H1 (cell line): ENCODE results near the gene SYCE3. TPM values are rescaled to one million over a fixed set of nuclear protein-coding genes. Genes with fewer than 3 reads are reported as not detected.
A peak's percentile ranks its signal among the peaks of the same experiment; 100 is the strongest.

ENCODE experiments used
- CTCF ChIA-PET: fragments of 300-600 bp; sonication (Branson Sonifier 250); formaldehyde crosslinking; loops from one replicate; lab custom pipeline; 2021; ENCODE audit not compliant: partially characterized antibody; lab: Charles Lee
- POLR2A ChIA-PET: fragments of 300-600 bp; sonication (Branson Sonifier 250); formaldehyde crosslinking; loops from one replicate; lab custom pipeline; 2021; ENCODE audit warnings: inconsistent platforms; ENCODE audit not compliant: partially characterized antibody; lab: Charles Lee
- DNase-seq, 2 experiments: peaks; one replicate each; pipeline versions ENCODE4 v3.0.0 to v3.0.0-alpha.2; 2010 to 2022; ENCODE audit warnings: low spot score in 2 of 2, low read depth in 1 of 2, mixed read lengths in 1 of 2
- FAIRE-seq: peaks from 2 replicates; lab custom pipeline; 2011; peaks lifted over from hg19 to GRCh38; lab: Jason Lieb, UNC
- H2AFZ ChIP-seq: 2 replicates; pipeline ENCODE4 v1.8.1; 2012; ENCODE audit warnings: low read length, inconsistent platforms
- H2AK5ac ChIP-seq: 2 replicates; pipeline ENCODE4 v1.6.1; 2013; ENCODE audit warnings: low read depth, low read length
- H2BK120ac ChIP-seq: replicated peaks from 2 replicates; pipeline ENCODE3; 2013; ENCODE audit warnings: low read depth, low read length, inconsistent platforms
- H2BK12ac ChIP-seq: 2 replicates; pipeline ENCODE4 v1.6.1; 2013; ENCODE audit warnings: low read depth, low read length
- H2BK15ac ChIP-seq: 2 replicates; pipeline ENCODE4 v1.6.1; 2013; ENCODE audit warnings: low read length
- H2BK20ac ChIP-seq: 2 replicates; pipeline ENCODE4 v1.6.1; 2013; ENCODE audit warnings: low read length
- H2BK5ac ChIP-seq: 2 replicates; pipeline ENCODE4 v1.6.1; 2013; ENCODE audit warnings: low read depth, low read length
- H3K14ac ChIP-seq: 2 replicates; pipeline ENCODE4 v1.6.1; 2013; ENCODE audit warnings: inconsistent platforms; ENCODE audit not compliant: insufficient read length
- H3K18ac ChIP-seq: 2 replicates; pipeline ENCODE4 v1.6.1; 2013; ENCODE audit warnings: low read length; ENCODE audit errors: extremely low read depth
- H3K23ac ChIP-seq: 2 replicates; pipeline ENCODE4 v1.6.1; 2013; ENCODE audit warnings: inconsistent platforms; ENCODE audit not compliant: insufficient read length
- H3K23me2 ChIP-seq: 2 replicates; pipeline ENCODE4 v1.6.1; 2013; ENCODE audit warnings: low read depth, low read length
- H3K27ac ChIP-seq: 2 replicates; pipeline ENCODE4 v1.6.1; 2011; ENCODE audit warnings: low read depth, low read length, inconsistent platforms
- H3K27me3 ChIP-seq, 4 experiments: replicated peaks in 1 of 4; 1 replicate in 1 of 4; 2 replicates in 3 of 4; pipeline versions ENCODE4 v1.6.1 to v1.8.1; 2011 to 2013; ENCODE audit warnings: low read length in 3 of 4, mild to moderate bottlenecking in 3 of 4, inconsistent platforms in 2 of 4, mixed read lengths in 2 of 4, moderate library complexity in 1 of 4; ENCODE audit not compliant: control insufficient read depth in 3 of 4, insufficient read depth in 3 of 4; ENCODE audit errors: extremely low read depth in 1 of 4
- H3K36me3 ChIP-seq, 4 experiments: 2 replicates each; pipeline versions ENCODE4 v1.6.1 to v1.8.1; 2011 to 2013; ENCODE audit warnings: mild to moderate bottlenecking in 4 of 4, low read length in 3 of 4, moderate library complexity in 2 of 4, control low read depth in 1 of 4, inconsistent platforms in 1 of 4; ENCODE audit not compliant: insufficient read depth in 4 of 4, control insufficient read depth in 2 of 4
- H3K4ac ChIP-seq: replicated peaks from 2 replicates; pipeline ENCODE3; 2013; ENCODE audit warnings: low read length, low read depth, mixed read lengths, inconsistent platforms; ENCODE audit not compliant: insufficient read length
- H3K4me1 ChIP-seq, 4 experiments: replicated peaks in 1 of 4; 1 replicate in 1 of 4; 2 replicates in 3 of 4; pipeline versions ENCODE4 v1.6.1 to v1.8.1; 2011 to 2013; ENCODE audit warnings: low read length in 3 of 4, inconsistent platforms in 2 of 4, mixed read lengths in 1 of 4; ENCODE audit not compliant: insufficient read depth in 4 of 4, control insufficient read depth in 3 of 4
- H3K4me2 ChIP-seq, 2 experiments: 2 replicates each; pipeline versions ENCODE4 v1.6.1 to v1.8.1; 2011 to 2013; ENCODE audit warnings: low read depth in 2 of 2, low read length in 2 of 2, control low read depth in 1 of 2, inconsistent platforms in 1 of 2, mild to moderate bottlenecking in 1 of 2; ENCODE audit not compliant: insufficient read depth in 1 of 2
- H3K4me3 ChIP-seq, 4 experiments: fragments of 200-600, 300-600 bp in 1 of 4; sonication (generic), shearing (Covaris generic), sonication (Bioruptor Twin) in 1 of 4; 2 replicates each; pipeline versions ENCODE4 v1.5.1 to v1.8.1; 2011 to 2016; ENCODE audit warnings: low read length in 4 of 4, low read depth in 3 of 4, control low read depth in 2 of 4, inconsistent platforms in 2 of 4, mild to moderate bottlenecking in 2 of 4, mixed read lengths in 1 of 4, moderate library complexity in 1 of 4; ENCODE audit not compliant: insufficient read depth in 2 of 4; ENCODE audit errors: extremely low read depth in 1 of 4
- H3K56ac ChIP-seq: replicated peaks from 2 replicates; pipeline ENCODE3; 2013; ENCODE audit warnings: low read depth, mild to moderate bottlenecking, mixed read lengths, low read length, inconsistent platforms; ENCODE audit not compliant: insufficient read length
- H3K79me1 ChIP-seq: 2 replicates; pipeline ENCODE4 v1.6.1; 2013; ENCODE audit warnings: low read depth, low read length, control low read depth
- H3K79me2 ChIP-seq, 2 experiments: 2 replicates each; pipeline versions ENCODE4 v1.6.1 to v1.8.1; 2012 to 2013; ENCODE audit warnings: low read length in 2 of 2, mild to moderate bottlenecking in 2 of 2, inconsistent platforms in 1 of 2; ENCODE audit not compliant: insufficient read depth in 2 of 2, control insufficient read depth in 1 of 2
- H3K9ac ChIP-seq, 4 experiments: replicated peaks in 1 of 4; 1 replicate in 1 of 4; 2 replicates in 3 of 4; pipeline versions ENCODE4 v1.6.1 to v1.8.1; 2011 to 2013; ENCODE audit warnings: low read depth in 3 of 4, low read length in 3 of 4, control low read depth in 2 of 4, mild to moderate bottlenecking in 2 of 4, moderate library complexity in 2 of 4, inconsistent platforms in 1 of 4; ENCODE audit errors: extremely low read depth in 1 of 4
- H3K9me3 ChIP-seq, 2 experiments: 2 replicates each; pipeline versions ENCODE4 v1.6.1 to v1.8.1; 2012 to 2013; ENCODE audit warnings: mild to moderate bottlenecking in 2 of 2, moderate library complexity in 2 of 2, control low read depth in 1 of 2, inconsistent platforms in 1 of 2, low read depth in 1 of 2, low read length in 1 of 2, mixed read lengths in 1 of 2; ENCODE audit not compliant: insufficient read depth in 2 of 2
- H4K20me1 ChIP-seq, 2 experiments: replicated peaks in 1 of 2; 2 replicates each; pipeline versions ENCODE3 to v1.8.1; 2011 to 2013; ENCODE audit warnings: inconsistent platforms in 2 of 2, low read length in 2 of 2, mild to moderate bottlenecking in 1 of 2; ENCODE audit not compliant: insufficient read depth in 2 of 2, control insufficient read depth in 1 of 2
- H4K5ac ChIP-seq: 2 replicates; pipeline ENCODE4 v1.6.1; 2013; ENCODE audit warnings: low read length, low read depth, mixed read lengths, inconsistent platforms; ENCODE audit not compliant: insufficient read length
- H4K8ac ChIP-seq: 2 replicates; pipeline ENCODE4 v1.8.0; 2013; ENCODE audit warnings: mild to moderate bottlenecking, moderate library complexity, low read length, inconsistent platforms; ENCODE audit not compliant: insufficient read depth; ENCODE audit errors: extremely low read depth
- H4K91ac ChIP-seq: replicated peaks from 2 replicates; pipeline ENCODE3; 2013; ENCODE audit warnings: low read length, mixed read lengths, inconsistent platforms; ENCODE audit not compliant: insufficient read length
- GTF2F1 ChIP-seq: IDR thresholded peaks from 2 replicates; pipeline ENCODE4 v1.6.1; 2012; ENCODE audit warnings: low read depth, low read length, improper control_type of control experiment, borderline replicate concordance
- HDAC6 ChIP-seq: IDR thresholded peaks from one replicate; pipeline ENCODE4 v1.7.1; 2012; ENCODE audit warnings: low read depth, mild to moderate bottlenecking, inconsistent platforms, low read length, moderate library complexity
- RFX5 ChIP-seq: IDR thresholded peaks from 2 replicates; pipeline ENCODE4 v1.6.1; 2011; ENCODE audit warnings: low read depth, low read length, improper control_type of control experiment, borderline replicate concordance
- TCF12 ChIP-seq: IDR thresholded peaks from 2 replicates; pipeline ENCODE4 v1.6.1; 2011; ENCODE audit warnings: low read depth, mild to moderate bottlenecking, low read length
- WGBS, 2 experiments: shearing (Covaris generic) in 1 of 2; methylation state at CpG; one replicate each; pipeline versions ENCODE4 v1.1.6 to v1.1.7; 2013 to 2015; ENCODE audit warnings: low lambda C conversion rate in 2 of 2, mixed read lengths in 2 of 2, inconsistent platforms in 1 of 2, low coverage in 1 of 2, missing lambda C conversion rate in 1 of 2; ENCODE audit not compliant: insufficient replicate concordance in 2 of 2, insufficient coverage in 1 of 2, insufficient read length in 1 of 2; ENCODE audit errors: extremely low coverage in 1 of 2, missing lambda C conversion rate in 1 of 2; 5-methylcytosine and 5-hydroxymethylcytosine counted together
- polyA plus RNA-seq, 7 experiments: library from polyadenylated mRNA; depleted of rRNA in 3 of 7; stranded (reverse) in 5 of 7; unstranded in 2 of 7; fragments of >200 nt in 5 of 7; fragments of 200-250 nt in 2 of 7; gene quantifications; 1 replicate in 5 of 7; 2 replicates in 1 of 7; 4 replicates in 1 of 7; pipeline versions ENCODE4 v1.2.1 to v1.2.3, GENCODE V29; 2011 to 2013; ENCODE audit warnings: missing spikeins in 2 of 7, mixed read lengths in 2 of 7
- total RNA-seq: library from RNA; stranded (reverse); fragmentation: NEBNext Ultra II Directional; extraction: Animal tissue kit (Norgen Biotek cat#: 25700); gene quantifications from 2 replicates; pipeline ENCODE4 v1.2.1, GENCODE V29; 2021

The SYCE3 gene
- total and polyA plus RNA-seq, 2 of the 8 experiments (the other 6 are each of a cell fraction or from before 2014, with no cell fraction given): 1.9 TPM; not detected in 1

- FAIRE-seq: no peak
- ChIA-PET POLR2A (no interaction called here), CTCF (no interaction called here)
Observed at GRCh38 chr22:50520826-50521453, 41.8 kb downstream of the SYCE3 start.

More at GRCh38 chr22:50520826-50521453, 41.8 kb downstream of the SYCE3 start:
- 82% methylated on average over 10 of the region's 13 CpGs; no CpG with 5 or more reads in 1 of the 2 experiments for WGBS, 2 experiments
- H3K36me3 ChIP-seq: peaks cover 4 to 25% (median 19%) of the 10 kb centered on the region in 4 experiments; a peak in 7 of 8 replicates
- H2BK5ac ChIP-seq: no peak overlapping the region
- H4K5ac ChIP-seq: no peak overlapping the region
- peaks cover 0 to under 1% of the 10 kb centered on the region in 2 experiments; a peak in 1 of 4 replicates for H3K79me2 ChIP-seq
- no peak overlapping the region for H2AFZ ChIP-seq
- no peak for DNase-seq
- no peak overlapping the region for H3K4me3 ChIP-seq
- H2BK120ac ChIP-seq: no peak overlapping the region
- H3K9me3 ChIP-seq: no peaks in the 10 kb centered on the region
- H3K79me1 ChIP-seq: peaks cover 6% of the 10 kb centered on the region; the same call in 1 of the 2 replicates
- no peaks in the 10 kb centered on the region for H3K27me3 ChIP-seq
- H3K23ac ChIP-seq: no peak overlapping the region
- H2BK20ac ChIP-seq: no peak overlapping the region
- H3K4ac ChIP-seq: no peak overlapping the region
- H4K8ac ChIP-seq: 0 out of 2 replicates have a peak overlapping the region, but pooled peaks have one; percentile 28
- H4K20me1 ChIP-seq: peaks cover 3 to 17% of the 10 kb centered on the region in 2 experiments
- H3K56ac ChIP-seq: no peak overlapping the region
- no peak overlapping the region for H3K27ac ChIP-seq
- no peak overlapping the region for H2BK15ac ChIP-seq
- no peak overlapping the region for H3K14ac ChIP-seq
- H3K18ac ChIP-seq: no peak overlapping the region
- H2AK5ac ChIP-seq: no peak overlapping the region
- H4K91ac ChIP-seq: no peak overlapping the region
- TF ChIP-seq GTF2F1 (no peak), TCF12 (no peak), HDAC6 (no peak), RFX5 (no peak)
- H3K4me2 ChIP-seq: no peak overlapping the region
- H3K9ac ChIP-seq: no peak overlapping the region
- H3K23me2 ChIP-seq: peaks cover 9% of the 10 kb centered on the region; the same call in 1 of the 2 replicates
- H3K4me1 ChIP-seq: peaks cover 0 to 3% (median 0%) of the 10 kb centered on the region in 4 experiments; a peak in 2 of 7 replicates
- no peak overlapping the region for H2BK12ac ChIP-seq
